Spleen (tissue), 11 donors: ENCODE data around the gene ATP6V0B. TPM values are rescaled to one million over a fixed set of nuclear protein-coding genes. Genes with fewer than 3 reads are reported as not detected.

Experiments
- DNase-seq: peaks from one replicate; pipeline ENCODE4 v3.0.0-alpha.2; 2020
- H3K27ac ChIP-seq, 8 donors: fragments of 200-600 bp; sonication (generic) in 7 of 8; 1 replicate in 4 of 8; 2 replicates in 4 of 8; pipeline versions ENCODE4 v1.5.0 to v1.8.0; 2016 to 2021; ENCODE audit warnings: inconsistent platforms in 4 of 8, mild to moderate bottlenecking in 4 of 8, moderate library complexity in 1 of 8
- H3K27me3 ChIP-seq, 7 donors: fragments of 200-600 bp; sonication (generic) in 6 of 7; replicated peaks in 1 of 7; 1 replicate in 4 of 7; 2 replicates in 3 of 7; pipeline versions ENCODE4 v1.5.0 to v1.8.0; 2016 to 2021; ENCODE audit warnings: inconsistent platforms in 3 of 7, mild to moderate bottlenecking in 1 of 7
- H3K36me3 ChIP-seq, 6 donors: fragments of 200-600 bp; sonication (generic) in 5 of 6; 1 replicate in 4 of 6; 2 replicates in 2 of 6; pipeline versions ENCODE4 v1.5.0 to v1.8.0; 2016 to 2021; ENCODE audit warnings: inconsistent platforms in 2 of 6
- H3K4me1 ChIP-seq, 6 donors: fragments of 200-600 bp; sonication (generic) in 5 of 6; 1 replicate in 3 of 6; 2 replicates in 3 of 6; pipeline versions ENCODE4 v1.5.0 to v1.8.0; 2016 to 2021; ENCODE audit warnings: inconsistent platforms in 3 of 6
- H3K4me3 ChIP-seq, 8 donors: fragments of 200-600 bp; sonication (generic) in 7 of 8; 1 replicate in 4 of 8; 2 replicates in 4 of 8; pipeline versions ENCODE4 v1.5.0 to v1.8.0; 2016 to 2021; ENCODE audit warnings: inconsistent platforms in 4 of 8, mild to moderate bottlenecking in 4 of 8, moderate library complexity in 2 of 8
- H3K9me3 ChIP-seq, 8 donors: fragments of 200-600 bp; sonication (generic) in 7 of 8; 1 replicate in 4 of 8; 2 replicates in 4 of 8; pipeline versions ENCODE4 v1.5.0 to v1.8.0; 2016 to 2021; ENCODE audit warnings: inconsistent platforms in 4 of 8
- POLR2A ChIP-seq, 3 donors: fragments of 450-650 bp; IDR thresholded peaks; one replicate each; pipeline ENCODE4 v1.5.1; 2017; ENCODE audit warnings: antibody characterized with exemption in 3 of 3, mild to moderate bottlenecking in 1 of 3
- POLR2AphosphoS5 ChIP-seq, 3 donors: sonication (generic); formaldehyde crosslinking; IDR thresholded peaks; one replicate each; pipeline ENCODE4 v1.5.1; 2017; ENCODE audit warnings: antibody characterized with exemption in 3 of 3
- WGBS, 5 donors: extraction: QIAGEN DNeasy Blood & Tissue Kit in 3 of 5; methylation state at CpG; one replicate each; pipeline versions ENCODE4 v1.1.5 to v1.1.7; 2013 to 2018; 5-methylcytosine and 5-hydroxymethylcytosine counted together
- intact Hi-C: fragments of 100-400 bp; cut with DNase I; formaldehyde crosslinking; loops from one replicate; pipeline ENCODE4 v1.15.0; 2023; ENCODE audit warnings: low total_unique reads
- polyA plus RNA-seq, 3 donors: library from polyadenylated mRNA; stranded (reverse); fragments of 200-250 nt; gene quantifications; one replicate each; pipeline ENCODE4 v1.2.1, GENCODE V29; 2013
- total RNA-seq, 7 donors: library from RNA; depleted of rRNA in 3 of 7; stranded (reverse); fragments of >200 nt in 3 of 7; fragmentation: NEBNext Ultra II Directional in 4 of 7; extraction: Animal tissue kit (Norgen Biotek cat#: 25700) in 4 of 7; gene quantifications; one replicate each; pipeline versions ENCODE4 v1.1.0 to v1.2.1, GENCODE V29; 2016 to 2021
- TF ChIP-seq, protein P1 (sequence below), 11 experiments: fragments of 200-600 bp in 7 of 11; fragments of 450-650 bp in 4 of 11; sonication (generic) in 4 of 11; IDR thresholded peaks in 8 of 11; conservative IDR thresholded peaks in 3 of 11; 1 replicate in 7 of 11; 2 replicates in 4 of 11; pipeline versions ENCODE4 v1.4.0 to v1.8.0; 2016 to 2021; ENCODE audit warnings: antibody characterized with exemption in 11 of 11, inconsistent platforms in 4 of 11, mild to moderate bottlenecking in 1 of 11
- donor health status: healthy with polysubstance abuse.
- donor health status: DM: no; HTN: no; CAD: no; lungs with moderate emphysema.
- donor health status: DM: no; HTN: no; CAD: no.
- donor health status: Bipolar disorder and iron deficiency.
- donor health status: healthy.
- donor health status: DM: no; HTN: no; CAD: no.
- donor health status: DM: yes; HTN: yes; CAD: no.

ATP6V0B gene
- total and polyA plus RNA-seq, 10 donors: 124 to 219 (median 177) TPM

- intact Hi-C loops: no loop called here
These were observed 6.3 kb upstream of the ATP6V0B start for GRCh38 chr1:43968348-43968948.

DNA sequence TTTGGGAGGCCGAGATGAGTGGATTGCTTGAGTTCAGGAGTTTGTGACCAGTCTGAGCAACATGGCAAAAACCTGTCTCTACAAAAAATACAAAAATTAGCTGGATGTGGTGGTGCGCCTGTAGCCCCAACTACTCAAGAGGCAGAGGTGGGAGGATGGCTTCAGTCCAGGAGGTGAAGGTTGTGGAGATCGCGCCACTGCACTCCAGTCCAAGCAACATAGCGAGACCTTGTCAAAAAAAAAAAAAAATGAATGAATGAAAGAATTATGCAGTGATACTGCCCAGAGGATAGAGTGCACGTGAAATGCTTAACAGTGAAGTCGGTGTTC, 5.4 kb upstream of the ATP6V0B start:
- DNase-seq: no peak
- intact Hi-C loops: no loop called here
- Histone ChIP-seq H3K36me3 (peaks cover 0 to 57% (median 12%) of the 10 kb centered on the region in 6 donors), H3K4me1 (peaks cover 15 to 40% (median 28%) of the 10 kb centered on the region in 6 donors), H3K27me3 (no peaks in the 10 kb centered on the region), H3K27ac (peak overlapping the region in 1 of 8 donors; percentile 77), H3K9me3 (no peaks in the 10 kb centered on the region), H3K4me3 (peak overlapping the region in 7 of 8 donors; percentile 78 to 97 (median 95))
- 54 to 67% (median 62%) methylated on average over 7 of the region's 7 CpGs for WGBS, 5 donors
- TF ChIP-seq POLR2A (IDR thresholded peaks at IDR 0.05): no peak
- TF ChIP-seq, protein P1, sequence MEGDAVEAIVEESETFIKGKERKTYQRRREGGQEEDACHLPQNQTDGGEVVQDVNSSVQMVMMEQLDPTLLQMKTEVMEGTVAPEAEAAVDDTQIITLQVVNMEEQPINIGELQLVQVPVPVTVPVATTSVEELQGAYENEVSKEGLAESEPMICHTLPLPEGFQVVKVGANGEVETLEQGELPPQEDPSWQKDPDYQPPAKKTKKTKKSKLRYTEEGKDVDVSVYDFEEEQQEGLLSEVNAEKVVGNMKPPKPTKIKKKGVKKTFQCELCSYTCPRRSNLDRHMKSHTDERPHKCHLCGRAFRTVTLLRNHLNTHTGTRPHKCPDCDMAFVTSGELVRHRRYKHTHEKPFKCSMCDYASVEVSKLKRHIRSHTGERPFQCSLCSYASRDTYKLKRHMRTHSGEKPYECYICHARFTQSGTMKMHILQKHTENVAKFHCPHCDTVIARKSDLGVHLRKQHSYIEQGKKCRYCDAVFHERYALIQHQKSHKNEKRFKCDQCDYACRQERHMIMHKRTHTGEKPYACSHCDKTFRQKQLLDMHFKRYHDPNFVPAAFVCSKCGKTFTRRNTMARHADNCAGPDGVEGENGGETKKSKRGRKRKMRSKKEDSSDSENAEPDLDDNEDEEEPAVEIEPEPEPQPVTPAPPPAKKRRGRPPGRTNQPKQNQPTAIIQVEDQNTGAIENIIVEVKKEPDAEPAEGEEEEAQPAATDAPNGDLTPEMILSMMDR (IDR thresholded peaks at IDR 0.05 in 8 of 11, conservative IDR thresholded peaks at IDR 0.05 in 3 of 11): no peak
- TF ChIP-seq POLR2AphosphoS5 (IDR thresholded peaks at IDR 0.05): no peak

More at GRCh38 chr1:43968348-43968948, 6.3 kb upstream of the ATP6V0B start:
- Histone ChIP-seq H3K27me3 (no peaks in the 10 kb centered on the region), H3K4me1 (peaks cover 9 to 30% (median 21%) of the 10 kb centered on the region in 6 donors), H3K9me3 (no peaks in the 10 kb centered on the region), H3K27ac (no peak overlapping the region), H3K4me3 (no peak overlapping the region), H3K36me3 (peaks cover 0 to 66% (median 12%) of the 10 kb centered on the region in 6 donors)
- TF ChIP-seq POLR2AphosphoS5 (IDR thresholded peaks at IDR 0.05) (no peak), POLR2A (IDR thresholded peaks at IDR 0.05) (no peak)
- TF ChIP-seq, protein P1 (IDR thresholded peaks at IDR 0.05 in 8 of 11, conservative IDR thresholded peaks at IDR 0.05 in 3 of 11): no peak
- DNase-seq: no peak
- WGBS, 5 donors: 90 to 94% (median 93%) methylated on average over 6 of the region's 6 CpGs

DNA sequence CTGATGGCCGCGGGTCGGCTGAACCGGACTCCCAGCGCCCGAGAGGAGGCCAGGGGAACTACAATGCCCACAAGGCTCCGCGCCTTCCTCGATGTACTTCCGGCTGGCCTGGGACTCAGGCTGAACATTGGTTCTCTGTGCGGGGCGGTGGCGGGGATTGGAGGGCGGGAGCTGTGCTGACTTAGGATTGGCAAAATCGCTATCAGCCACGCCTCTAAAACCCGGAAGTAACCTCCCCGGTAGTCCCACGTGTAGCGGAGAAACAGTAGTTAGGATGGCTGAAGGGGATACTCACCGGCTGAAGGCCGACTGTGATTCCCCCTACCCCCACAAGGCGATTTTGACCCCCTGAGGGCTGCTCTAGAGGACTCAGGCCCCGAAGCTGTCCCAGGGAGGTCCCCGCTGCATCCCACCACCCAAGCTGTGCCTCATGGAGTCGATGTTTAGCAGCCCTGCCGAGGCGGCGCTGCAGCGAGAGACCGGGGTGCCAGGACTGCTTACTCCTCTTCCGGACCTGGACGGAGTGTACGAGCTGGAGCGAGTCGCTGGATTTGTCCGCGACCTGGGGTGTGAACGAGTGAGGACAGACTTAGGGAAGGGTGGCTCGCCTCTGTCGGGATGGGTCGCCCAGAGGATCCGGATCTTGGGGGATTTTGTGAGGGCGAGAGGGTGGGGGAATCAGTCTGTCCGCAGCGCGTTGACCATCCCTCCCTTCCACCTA, 4.9 kb upstream of the ATP6V0B start, which contains the start of gene DPH2:
Gene DPH2, plus strand, starts transcription at position 265 of the 721 bp plus-strand sequence. Its CDS starts 166 bp downstream, at position 431.
- Histone ChIP-seq H3K36me3 (peaks cover 0 to 52% (median 12%) of the 10 kb centered on the region in 6 donors), H3K27me3 (no peaks in the 10 kb centered on the region), H3K4me1 (peaks cover 15 to 41% (median 28%) of the 10 kb centered on the region in 6 donors), H3K9me3 (no peaks in the 10 kb centered on the region), H3K4me3 (peak within 1 kb of the TSS; percentile 78 to 97 (median 95)), H3K27ac (peak within 1 kb of the TSS in 6 of 8 donors; percentile 27 to 77 (median 59))
- intact Hi-C loops: no loop called here
- TF ChIP-seq, protein P1 (IDR thresholded peaks at IDR 0.05 in 8 of 11, conservative IDR thresholded peaks at IDR 0.05 in 3 of 11): peak in 6 of 11 experiments; percentile 11 to 34 (median 19)
- no peak for TF ChIP-seq POLR2A (IDR thresholded peaks at IDR 0.05)
- TF ChIP-seq POLR2AphosphoS5 (IDR thresholded peaks at IDR 0.05): peak; percentile 61 to 72 (median 66)
- DNase-seq: peak; percentile 99
- WGBS, 5 donors: 0 to 1% (median 0%) methylated on average over 28 to 47 of the region's 47 CpGs

GRCh38 chr1:43970502-43970901, 4.3 kb upstream of the ATP6V0B start:
- Histone ChIP-seq H3K4me3 (peak overlapping the region; percentile 78 to 97 (median 95)), H3K27me3 (no peaks in the 10 kb centered on the region), H3K4me1 (peaks cover 16 to 45% (median 31%) of the 10 kb centered on the region in 6 donors), H3K36me3 (peaks cover 0 to 48% (median 12%) of the 10 kb centered on the region in 6 donors), H3K27ac (peak overlapping the region in 5 of 8 donors; percentile 27 to 77 (median 66)), H3K9me3 (no peaks in the 10 kb centered on the region)
- no peak for DNase-seq
- intact Hi-C loops: no loop called here
- TF ChIP-seq POLR2AphosphoS5 (IDR thresholded peaks at IDR 0.05) (no peak), POLR2A (IDR thresholded peaks at IDR 0.05) (no peak)
- TF ChIP-seq, protein P1 (IDR thresholded peaks at IDR 0.05 in 8 of 11, conservative IDR thresholded peaks at IDR 0.05 in 3 of 11): no peak
- WGBS, 5 donors: 50 to 73% (median 57%) methylated on average over 3 to 5 of the region's 5 CpGs
